PC-3 (cell line): ENCODE data around the gene CDKN2B-AS1. TPM values are rescaled to one million over a fixed set of nuclear protein-coding genes. Genes with fewer than 3 reads are reported as not detected.

ENCODE experiments used
- ATAC-seq: fragments of 200-7000 bp; cut with Tn5 transposase; 2 replicates; pipeline ENCODE4 v1.9.1; 2020; ENCODE audit warnings: mild to moderate bottlenecking, moderate library complexity
- BruUV-seq: library from RNA; stranded (reverse); fragments of 400-500 nt; replicated peaks from 2 replicates; lab custom pipeline; 2021; lab: Mats Ljungman, UMichigan
- CTCF ChIA-PET: fragments of 300-600 bp; sonication (Branson Sonifier 250); formaldehyde crosslinking; loops from one replicate; lab custom pipeline; 2022; ENCODE audit warnings: antibody characterized with exemption; lab: Charles Lee
- POLR2A ChIA-PET: fragments of 300-600 bp; sonication (Branson Sonifier 250); formaldehyde crosslinking; loops from one replicate; lab custom pipeline; 2022; ENCODE audit warnings: antibody characterized with exemption; ENCODE audit not compliant: unreplicated experiment; lab: Charles Lee
- DNase-seq: peaks from one replicate; pipeline ENCODE4 v3.0.0-alpha.2; 2015
- H2AFZ ChIP-seq: fragments of 300-600 bp; sonication (generic); 2 replicates; pipeline ENCODE4 v1.6.0; 2016; ENCODE audit warnings: antibody characterized with exemption, low read length
- H3F3A ChIP-seq: fragments of 300-600 bp; sonication (generic); one replicate; pipeline ENCODE4 v1.6.0; 2017; ENCODE audit warnings: antibody characterized with exemption, low read length, control low read depth, mild to moderate bottlenecking; ENCODE audit not compliant: unreplicated experiment
- H3K27ac ChIP-seq: fragments of 300-600 bp; sonication (generic); 2 replicates; pipeline ENCODE4 v1.5.1; 2016; ENCODE audit warnings: mild to moderate bottlenecking, low read length
- H3K27me3 ChIP-seq: fragments of 300-600 bp; sonication (generic); 2 replicates; pipeline ENCODE4 v1.6.1; 2016; ENCODE audit warnings: low read length, mixed read lengths
- H3K36me3 ChIP-seq: fragments of 300-600 bp; sonication (generic); 2 replicates; pipeline ENCODE4 v1.6.1; 2016; ENCODE audit warnings: low read depth, mixed run types, low read length, mixed read lengths
- H3K4me1 ChIP-seq: fragments of 300-600 bp; sonication (generic); 2 replicates; pipeline ENCODE4 v1.5.1; 2016; ENCODE audit warnings: low read length; ENCODE audit not compliant: insufficient read depth
- H3K4me2 ChIP-seq: fragments of 300-600 bp; sonication (generic); 2 replicates; pipeline ENCODE4 v1.6.0; 2016; ENCODE audit warnings: low read length
- H3K4me3 ChIP-seq: fragments of 300-600 bp; sonication (generic); 2 replicates; pipeline ENCODE4 v1.5.1; 2016; ENCODE audit warnings: mild to moderate bottlenecking, low read length, mixed read lengths
- H3K79me2 ChIP-seq: fragments of 300-600 bp; sonication (generic); 2 replicates; pipeline ENCODE4 v1.6.1; 2017; ENCODE audit warnings: low read length, mixed read lengths
- H3K9ac ChIP-seq: fragments of 300-600 bp; sonication (generic); 2 replicates; pipeline ENCODE4 v1.6.0; 2016; ENCODE audit warnings: mild to moderate bottlenecking, low read length
- H3K9me2 ChIP-seq: fragments of 300-600 bp; sonication (generic); replicated peaks from 2 replicates; pipeline ENCODE4 v1.6.1; 2016; ENCODE audit warnings: mixed run types, low read length, mixed read lengths
- H3K9me3 ChIP-seq: fragments of 300-600 bp; sonication (generic); 2 replicates; pipeline ENCODE4 v1.6.1; 2016; ENCODE audit warnings: low read length, mixed read lengths
- H4K20me1 ChIP-seq: fragments of 300-600 bp; sonication (generic); 2 replicates; pipeline ENCODE4 v1.6.1; 2016; ENCODE audit warnings: low read length, mixed read lengths
- EZH2 ChIP-seq: fragments of 300-600 bp; sonication (generic); IDR thresholded peaks from one replicate; pipeline ENCODE4 v1.6.1; 2017; ENCODE audit warnings: antibody characterized with exemption, mild to moderate bottlenecking, low read length; ENCODE audit not compliant: unreplicated experiment
- EZH2phosphoT487 ChIP-seq: fragments of 300-600 bp; sonication (generic); IDR thresholded peaks from 2 replicates; pipeline ENCODE4 v1.6.1; 2018; ENCODE audit warnings: mild to moderate bottlenecking, antibody characterized with exemption, low read length, borderline replicate concordance
- intact Hi-C: fragments of 100-400 bp; cut with micrococcal nuclease; formaldehyde crosslinking; loops from 2 replicates; pipeline ENCODE4 v1.9.0; 2023
- total RNA-seq: library from RNA; depleted of rRNA; stranded (reverse); fragments of >200 nt; gene quantifications from 2 replicates; pipeline ENCODE4 v1.2.3, GENCODE V29; 2014
- TF ChIP-seq, protein P1 (sequence below): fragments of 300-600 bp; sonication (generic); conservative IDR thresholded peaks from 2 replicates; pipeline ENCODE4 v1.5.1; 2017; ENCODE audit warnings: antibody characterized with exemption, low read depth, mild to moderate bottlenecking, low read length

The CDKN2B-AS1 gene
- total RNA-seq, 1 experiment from 2014 or later: 2.0 TPM

GRCh38 chr9:22067196-22067595 lies 72.6 kb downstream of the CDKN2B-AS1 start:
- no TSS peak for BruUV-seq
- Histone ChIP-seq H3K27ac (no peak overlapping the region), H3K4me2 (no peak overlapping the region), H3K79me2 (no peaks in the 10 kb centered on the region), H4K20me1 (no peaks in the 10 kb centered on the region), H2AFZ (no peak overlapping the region), H3K9ac (no peak overlapping the region), H3K4me3 (no peak overlapping the region), H3K9me2 (no peaks in the 10 kb centered on the region), H3K4me1 (no peaks in the 10 kb centered on the region), H3F3A (no peaks in the 10 kb centered on the region), H3K36me3 (no peaks in the 10 kb centered on the region), H3K9me3 (no peaks in the 10 kb centered on the region), H3K27me3 (no peaks in the 10 kb centered on the region)
- intact Hi-C loops: no loop called here
- no peak for DNase-seq
- POLR2A ChIA-PET: interaction anchor here (0.5 to 0.6 kb wide), 2 partner anchors 68 to 74 kb away, joined by 3 to 8 read pairs; no protein-coding TSS in a partner anchor
- no peak for ATAC-seq
- CTCF ChIA-PET: no interaction called here
- TF ChIP-seq EZH2: no peak
- no peak for TF ChIP-seq EZH2phosphoT487

GRCh38 chr9:22068369-22068768 lies 73.8 kb downstream of the CDKN2B-AS1 start:
- Histone ChIP-seq H3F3A (no peaks in the 10 kb centered on the region), H3K9me3 (no peaks in the 10 kb centered on the region), H3K36me3 (no peaks in the 10 kb centered on the region), H3K4me2 (no peak overlapping the region), H3K27me3 (no peaks in the 10 kb centered on the region), H3K9ac (no peak overlapping the region; the same call in 1 of the 2 replicates), H3K4me1 (no peaks in the 10 kb centered on the region), H4K20me1 (no peaks in the 10 kb centered on the region), H3K4me3 (no peak overlapping the region), H3K9me2 (no peaks in the 10 kb centered on the region), H3K27ac (peak overlapping the region; percentile 11; the same call in 1 of the 2 replicates), H3K79me2 (no peaks in the 10 kb centered on the region), H2AFZ (no peak overlapping the region)
- no TSS peak for BruUV-seq
- intact Hi-C loops: no loop called here
- ChIA-PET CTCF (no interaction called here), POLR2A (no interaction called here)
- ATAC-seq (no peak), DNase-seq (no peak)
- TF ChIP-seq EZH2phosphoT487: no peak
- TF ChIP-seq EZH2: no peak
- TF ChIP-seq, protein P1, sequence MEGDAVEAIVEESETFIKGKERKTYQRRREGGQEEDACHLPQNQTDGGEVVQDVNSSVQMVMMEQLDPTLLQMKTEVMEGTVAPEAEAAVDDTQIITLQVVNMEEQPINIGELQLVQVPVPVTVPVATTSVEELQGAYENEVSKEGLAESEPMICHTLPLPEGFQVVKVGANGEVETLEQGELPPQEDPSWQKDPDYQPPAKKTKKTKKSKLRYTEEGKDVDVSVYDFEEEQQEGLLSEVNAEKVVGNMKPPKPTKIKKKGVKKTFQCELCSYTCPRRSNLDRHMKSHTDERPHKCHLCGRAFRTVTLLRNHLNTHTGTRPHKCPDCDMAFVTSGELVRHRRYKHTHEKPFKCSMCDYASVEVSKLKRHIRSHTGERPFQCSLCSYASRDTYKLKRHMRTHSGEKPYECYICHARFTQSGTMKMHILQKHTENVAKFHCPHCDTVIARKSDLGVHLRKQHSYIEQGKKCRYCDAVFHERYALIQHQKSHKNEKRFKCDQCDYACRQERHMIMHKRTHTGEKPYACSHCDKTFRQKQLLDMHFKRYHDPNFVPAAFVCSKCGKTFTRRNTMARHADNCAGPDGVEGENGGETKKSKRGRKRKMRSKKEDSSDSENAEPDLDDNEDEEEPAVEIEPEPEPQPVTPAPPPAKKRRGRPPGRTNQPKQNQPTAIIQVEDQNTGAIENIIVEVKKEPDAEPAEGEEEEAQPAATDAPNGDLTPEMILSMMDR: no peak

- H3K4me2 ChIP-seq: no peak overlapping the region
- no peaks in the 10 kb centered on the region for H3K79me2 ChIP-seq
- H3K36me3 ChIP-seq: no peaks in the 10 kb centered on the region
- POLR2A ChIA-PET: no interaction called here
- no peaks in the 10 kb centered on the region for H3K4me1 ChIP-seq
- H3F3A ChIP-seq: no peaks in the 10 kb centered on the region
- DNase-seq (no peak), ATAC-seq (no peak)
- no peaks in the 10 kb centered on the region for H3K9me2 ChIP-seq
- H3K27me3 ChIP-seq: no peaks in the 10 kb centered on the region
- H2AFZ ChIP-seq: no peak overlapping the region
- CTCF ChIA-PET: no interaction called here
- no peak overlapping the region for H3K4me3 ChIP-seq
- intact Hi-C loops: no loop called here
- no peak overlapping the region for H3K9ac ChIP-seq
- H3K27ac ChIP-seq: no peak overlapping the region
- no TSS peak for BruUV-seq
- no peaks in the 10 kb centered on the region for H3K9me3 ChIP-seq
- H4K20me1 ChIP-seq: no peaks in the 10 kb centered on the region
- no peak for TF ChIP-seq EZH2
Observed at GRCh38 chr9:22073349-22073748, 78.8 kb downstream of the CDKN2B-AS1 start.

GRCh38 chr9:22078081-22078480 lies 83.5 kb downstream of the CDKN2B-AS1 start:
- H3K4me1 ChIP-seq: no peaks in the 10 kb centered on the region
- H3K27ac ChIP-seq: no peak overlapping the region
- no peaks in the 10 kb centered on the region for H3K9me3 ChIP-seq
- TF ChIP-seq EZH2 (no peak), EZH2phosphoT487 (no peak)
- TF ChIP-seq, protein P1: no peak
- no peak overlapping the region for H3K4me2 ChIP-seq
- H4K20me1 ChIP-seq: no peaks in the 10 kb centered on the region
- no peaks in the 10 kb centered on the region for H3K36me3 ChIP-seq
- no peaks in the 10 kb centered on the region for H3K9me2 ChIP-seq
- no peak overlapping the region for H2AFZ ChIP-seq
- H3K4me3 ChIP-seq: no peak overlapping the region
- H3K27me3 ChIP-seq: no peaks in the 10 kb centered on the region
- DNase-seq: no peak
- ChIA-PET CTCF (no interaction called here), POLR2A (interaction anchor here (0.6 kb wide), 1 partner anchor 25 kb away, joined by 5 read pairs; no protein-coding TSS in a partner anchor)
- no peaks in the 10 kb centered on the region for H3F3A ChIP-seq
- intact Hi-C loops: no loop called here
- no TSS peak for BruUV-seq
- H3K79me2 ChIP-seq: no peaks in the 10 kb centered on the region
- no peak overlapping the region for H3K9ac ChIP-seq
- ATAC-seq: no peak
